Progenitor cell of endocrine pancreas (in vitro differentiated cells): Measurements from ENCODE around the gene PNKD. TPM values are rescaled to one million over a fixed set of nuclear protein-coding genes. Genes with fewer than 3 reads are reported as not detected.
A peak's percentile ranks its signal among the peaks of the same experiment; 100 is the strongest.

Source experiments
- DNase-seq: peaks from one replicate; pipeline ENCODE4 v3.0.0; 2021; ENCODE audit warnings: low spot score; ENCODE audit not compliant: unreplicated experiment
- H3K27ac Mint-ChIP-seq: 2 replicates; pipeline ENCODE4 v1.8.0; 2021; ENCODE audit warnings: mild to moderate bottlenecking, moderate library complexity, mixed read lengths
- H3K27me3 Mint-ChIP-seq: 2 replicates; pipeline ENCODE4 v1.8.0; 2021; ENCODE audit warnings: mixed read lengths
- H3K36me3 Mint-ChIP-seq: 2 replicates; pipeline ENCODE4 v1.8.0; 2022; ENCODE audit warnings: mixed read lengths; ENCODE audit not compliant: insufficient read depth
- H3K4me1 Mint-ChIP-seq: 2 replicates; pipeline ENCODE4 v1.8.0; 2021; ENCODE audit warnings: low read depth, mixed read lengths
- H3K4me3 Mint-ChIP-seq: 2 replicates; pipeline ENCODE4 v1.8.0; 2021; ENCODE audit warnings: low read depth, mild to moderate bottlenecking, moderate library complexity, mixed read lengths
- H3K9me3 Mint-ChIP-seq: 2 replicates; pipeline ENCODE4 v1.8.0; 2021; ENCODE audit warnings: low read depth, mixed read lengths
- total RNA-seq: library from RNA; stranded (reverse); gene quantifications from 2 replicates; pipeline ENCODE4 v1.2.1, GENCODE V29; 2021
- TF ChIP-seq, protein P1 (sequence below): fragments of 200-600 bp; sonication (generic); IDR thresholded peaks from one replicate; pipeline ENCODE4 v1.5.0; 2021; ENCODE audit warnings: antibody characterized with exemption, mild to moderate bottlenecking; ENCODE audit not compliant: unreplicated experiment

The PNKD gene
- total RNA-seq, 1 donor from 2014 or later = 54.3 TPM

DNA sequence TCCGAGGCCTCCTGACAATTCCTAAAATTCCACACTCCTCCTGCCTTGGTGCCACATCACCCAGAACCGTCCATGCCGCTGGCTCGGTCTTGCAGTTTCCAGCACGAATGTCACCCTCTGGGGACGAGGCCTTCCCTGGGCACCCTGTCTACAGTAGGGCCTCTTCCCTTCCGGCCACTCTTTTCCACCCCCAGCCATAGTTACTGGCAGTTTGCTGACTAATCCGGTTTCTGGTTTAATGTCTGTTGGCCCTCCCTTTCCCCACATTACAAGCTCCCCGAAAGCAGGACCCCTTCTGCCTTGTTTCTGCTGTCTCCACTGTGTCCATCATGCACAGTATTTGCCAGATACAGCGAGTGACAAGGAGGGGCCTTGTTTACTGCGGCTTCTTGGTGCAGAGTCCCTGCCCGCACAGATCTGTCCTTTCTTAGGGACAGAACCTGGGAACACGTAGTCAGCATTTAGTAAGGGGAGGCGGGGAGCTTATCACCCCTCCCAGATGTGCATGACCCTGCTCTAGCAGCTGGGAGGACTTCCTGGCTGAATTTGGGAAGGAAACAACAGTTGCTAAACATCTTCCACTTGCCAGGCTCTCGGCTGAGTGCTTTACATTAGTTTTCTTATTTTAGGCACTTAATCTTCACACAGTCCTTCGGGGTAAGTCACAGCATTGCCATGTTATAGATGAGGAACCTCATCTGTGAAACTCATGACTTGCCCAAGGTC lies 62.8 kb downstream of the PNKD start:
- peaks cover 1% of the 10 kb centered on the region for H3K36me3 Mint-ChIP-seq
- TF ChIP-seq, protein P1, sequence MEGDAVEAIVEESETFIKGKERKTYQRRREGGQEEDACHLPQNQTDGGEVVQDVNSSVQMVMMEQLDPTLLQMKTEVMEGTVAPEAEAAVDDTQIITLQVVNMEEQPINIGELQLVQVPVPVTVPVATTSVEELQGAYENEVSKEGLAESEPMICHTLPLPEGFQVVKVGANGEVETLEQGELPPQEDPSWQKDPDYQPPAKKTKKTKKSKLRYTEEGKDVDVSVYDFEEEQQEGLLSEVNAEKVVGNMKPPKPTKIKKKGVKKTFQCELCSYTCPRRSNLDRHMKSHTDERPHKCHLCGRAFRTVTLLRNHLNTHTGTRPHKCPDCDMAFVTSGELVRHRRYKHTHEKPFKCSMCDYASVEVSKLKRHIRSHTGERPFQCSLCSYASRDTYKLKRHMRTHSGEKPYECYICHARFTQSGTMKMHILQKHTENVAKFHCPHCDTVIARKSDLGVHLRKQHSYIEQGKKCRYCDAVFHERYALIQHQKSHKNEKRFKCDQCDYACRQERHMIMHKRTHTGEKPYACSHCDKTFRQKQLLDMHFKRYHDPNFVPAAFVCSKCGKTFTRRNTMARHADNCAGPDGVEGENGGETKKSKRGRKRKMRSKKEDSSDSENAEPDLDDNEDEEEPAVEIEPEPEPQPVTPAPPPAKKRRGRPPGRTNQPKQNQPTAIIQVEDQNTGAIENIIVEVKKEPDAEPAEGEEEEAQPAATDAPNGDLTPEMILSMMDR = no peak
- peaks cover 14% of the 10 kb centered on the region for H3K4me1 Mint-ChIP-seq
- H3K9me3 Mint-ChIP-seq = no peaks in the 10 kb centered on the region
- DNase-seq = no peak
- H3K4me3 Mint-ChIP-seq = no peak overlapping the region
- no peaks in the 10 kb centered on the region for H3K27me3 Mint-ChIP-seq
- peak overlapping the region; percentile 59 for H3K27ac Mint-ChIP-seq

DNA sequence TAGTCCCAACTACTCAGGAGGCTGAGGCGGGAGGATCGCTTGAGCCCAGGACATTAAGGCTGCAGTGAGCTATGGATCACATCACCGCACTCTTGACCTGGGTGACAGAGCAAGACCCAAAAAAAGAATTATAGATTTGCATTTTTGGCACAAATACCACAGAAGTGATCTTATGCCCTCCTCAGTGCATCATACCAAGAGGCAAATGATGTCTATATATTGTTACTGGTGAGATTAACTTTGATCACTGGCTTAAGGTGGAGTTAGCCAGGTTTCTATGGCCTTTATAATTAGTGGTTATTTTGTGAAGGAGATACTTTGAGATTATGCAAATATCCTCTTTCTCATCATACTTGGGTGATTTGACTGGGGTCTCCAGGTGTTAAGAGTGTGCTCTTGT lies 64.2 kb downstream of the PNKD start:
- TF ChIP-seq, protein P1 = no peak
- no peaks in the 10 kb centered on the region for H3K27me3 Mint-ChIP-seq
- H3K27ac Mint-ChIP-seq = no peak overlapping the region
- H3K36me3 Mint-ChIP-seq = peaks cover 4% of the 10 kb centered on the region
- H3K9me3 Mint-ChIP-seq = no peaks in the 10 kb centered on the region
- no peak for DNase-seq
- H3K4me1 Mint-ChIP-seq = peaks cover 11% of the 10 kb centered on the region
- H3K4me3 Mint-ChIP-seq = no peak overlapping the region

DNA sequence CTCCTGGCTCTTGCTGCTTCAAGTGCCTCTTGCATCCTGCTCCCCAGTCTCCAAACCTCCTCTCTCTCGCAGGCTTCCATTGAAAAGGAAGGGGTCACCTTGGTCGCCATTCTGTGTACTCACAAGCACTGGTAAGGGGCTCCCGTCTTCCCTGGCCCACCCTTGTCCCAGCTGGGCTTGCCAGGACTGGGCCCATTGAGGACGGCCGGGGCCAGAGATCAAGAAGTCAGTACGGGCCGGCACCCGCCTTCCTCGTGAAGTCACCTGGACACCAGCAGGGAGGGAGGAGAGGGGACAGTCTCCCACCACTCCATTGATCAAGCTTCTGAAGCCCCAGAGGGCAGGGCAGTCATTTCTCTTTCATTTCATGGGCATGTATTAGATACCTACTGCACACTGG lies 70.3 kb downstream of the PNKD start:
- DNase-seq = no peak
- no peaks in the 10 kb centered on the region for H3K27me3 Mint-ChIP-seq
- H3K36me3 Mint-ChIP-seq = peaks cover 6% of the 10 kb centered on the region
- no peaks in the 10 kb centered on the region for H3K9me3 Mint-ChIP-seq
- TF ChIP-seq, protein P1 = no peak
- H3K4me1 Mint-ChIP-seq = peaks cover 2% of the 10 kb centered on the region
- no peak overlapping the region for H3K4me3 Mint-ChIP-seq
- peak overlapping the region; percentile 4 for H3K27ac Mint-ChIP-seq

DNA sequence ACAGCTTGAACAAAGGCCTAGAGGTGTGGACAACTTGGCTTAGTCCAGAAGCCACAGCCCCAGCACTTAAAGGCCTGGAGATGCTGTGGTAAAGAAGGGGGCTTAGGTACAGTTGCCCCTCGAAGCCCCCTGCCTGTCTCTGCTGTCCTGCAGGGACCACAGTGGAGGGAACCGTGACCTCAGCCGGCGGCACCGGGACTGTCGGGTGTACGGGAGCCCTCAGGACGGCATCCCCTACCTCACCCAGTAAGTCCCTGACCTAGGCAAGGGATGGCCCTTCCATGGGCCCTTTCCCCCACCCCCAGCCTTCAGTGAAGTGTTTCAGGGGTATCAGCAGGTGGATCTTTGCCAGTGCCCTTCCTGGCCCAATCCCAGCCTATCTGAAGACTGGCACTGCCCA lies 71.1 kb downstream of the PNKD start:
- Mint-ChIP-seq H3K4me1 (peaks cover 8% of the 10 kb centered on the region), H3K27ac (no peak overlapping the region), H3K4me3 (no peak overlapping the region), H3K27me3 (no peaks in the 10 kb centered on the region), H3K36me3 (peaks cover 11% of the 10 kb centered on the region), H3K9me3 (no peaks in the 10 kb centered on the region)
- TF ChIP-seq, protein P1 = no peak
- DNase-seq = no peak

DNA sequence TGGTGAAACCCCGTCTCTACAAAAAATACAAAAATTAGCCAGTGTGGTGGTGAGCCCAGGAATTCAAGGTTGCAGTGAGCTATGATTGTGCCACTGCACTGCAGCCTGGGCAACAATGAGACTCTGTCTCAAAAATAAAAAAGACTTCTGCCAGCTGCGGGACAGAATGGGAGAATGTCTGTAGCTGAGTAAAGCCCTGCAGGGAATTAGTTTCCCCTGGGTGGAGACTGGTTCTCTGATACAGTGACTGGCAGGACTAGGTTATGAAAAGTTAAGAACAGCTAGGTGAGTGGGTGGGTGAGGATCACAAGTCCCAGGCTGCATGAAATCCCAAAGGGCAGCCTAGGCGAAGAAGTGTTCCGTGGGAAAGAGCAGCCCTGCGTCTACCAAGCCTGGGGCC lies 72.5 kb downstream of the PNKD start:
- Mint-ChIP-seq H3K9me3 (no peaks in the 10 kb centered on the region), H3K36me3 (peaks cover 12% of the 10 kb centered on the region), H3K27ac (peak overlapping the region; percentile 45), H3K27me3 (no peaks in the 10 kb centered on the region), H3K4me3 (no peak overlapping the region), H3K4me1 (peaks cover 9% of the 10 kb centered on the region)
- no peak for DNase-seq
- TF ChIP-seq, protein P1 = no peak
